ENCODE results near the gene HHATL.

- no peak for TF ChIP-seq ZNF274 (IDR thresholded peaks at IDR 0.05; ENCODE audit: low read length)
- no peak for TF ChIP-seq ZNF274 (tag by site-specific recombination; IDR thresholded peaks at IDR 0.05; ENCODE audit: borderline replicate concordance)
- TF ChIP-seq CTCF (tag by site-specific recombination; IDR thresholded peaks at IDR 0.05): no peak
- no peak for TF ChIP-seq ZNF426 (tag by site-specific recombination; IDR thresholded peaks at IDR 0.05)
- no peak for TF ChIP-seq ZNF677 (tag by site-specific recombination; IDR thresholded peaks at IDR 0.05)
- TF ChIP-seq, protein P1, sequence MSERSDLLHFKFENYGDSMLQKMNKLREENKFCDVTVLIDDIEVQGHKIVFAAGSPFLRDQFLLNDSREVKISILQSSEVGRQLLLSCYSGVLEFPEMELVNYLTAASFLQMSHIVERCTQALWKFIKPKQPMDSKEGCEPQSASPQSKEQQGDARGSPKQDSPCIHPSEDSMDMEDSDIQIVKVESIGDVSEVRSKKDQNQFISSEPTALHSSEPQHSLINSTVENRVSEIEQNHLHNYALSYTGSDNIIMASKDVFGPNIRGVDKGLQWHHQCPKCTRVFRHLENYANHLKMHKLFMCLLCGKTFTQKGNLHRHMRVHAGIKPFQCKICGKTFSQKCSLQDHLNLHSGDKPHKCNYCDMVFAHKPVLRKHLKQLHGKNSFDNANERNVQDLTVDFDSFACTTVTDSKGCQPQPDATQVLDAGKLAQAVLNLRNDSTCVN (tag by site-specific recombination; optimal IDR thresholded peaks at IDR 0.05): no peak
- TF ChIP-seq KLF1 (tag by site-specific recombination; IDR thresholded peaks at IDR 0.05): no peak
- TF ChIP-seq ZNF785 (tag by site-specific recombination; IDR thresholded peaks at IDR 0.05): no peak
- TF ChIP-seq HOXC10 (CRISPR knock-in tag; IDR thresholded peaks at IDR 0.05): no peak
- no peak for TF ChIP-seq SP7 (tag by site-specific recombination; IDR thresholded peaks at IDR 0.05)
- no peak for TF ChIP-seq ZNF24 (tag by site-specific recombination; IDR thresholded peaks at IDR 0.05)
- TF ChIP-seq REST (tag by site-specific recombination; IDR thresholded peaks at IDR 0.05): no peak
- TF ChIP-seq ZNF2 (tag by site-specific recombination; IDR thresholded peaks at IDR 0.05): no peak
- TF ChIP-seq ZSCAN23 (tag by site-specific recombination; IDR thresholded peaks at IDR 0.05): no peak
- TF ChIP-seq ZBTB20 (tag by site-specific recombination; IDR thresholded peaks at IDR 0.05): no peak
Measured at GRCh38 chr3:42660131-42660715, 42.4 kb downstream of the HHATL start.
